Epidermal melanocyte (primary cell): ENCODE results near the gene QRSL1.
"Not testable (repeated sequence)": the region's sequence is repeated elsewhere in the genome, so short reads cannot be mapped to it uniquely, and the experiment has no call there.

Source experiments
- DNase-seq: peaks from one replicate; pipeline ENCODE4 v3.0.0; 2011; ENCODE audit warnings: low spot score; ENCODE audit not compliant: insufficient read length

Gene QRSL1

DNA sequence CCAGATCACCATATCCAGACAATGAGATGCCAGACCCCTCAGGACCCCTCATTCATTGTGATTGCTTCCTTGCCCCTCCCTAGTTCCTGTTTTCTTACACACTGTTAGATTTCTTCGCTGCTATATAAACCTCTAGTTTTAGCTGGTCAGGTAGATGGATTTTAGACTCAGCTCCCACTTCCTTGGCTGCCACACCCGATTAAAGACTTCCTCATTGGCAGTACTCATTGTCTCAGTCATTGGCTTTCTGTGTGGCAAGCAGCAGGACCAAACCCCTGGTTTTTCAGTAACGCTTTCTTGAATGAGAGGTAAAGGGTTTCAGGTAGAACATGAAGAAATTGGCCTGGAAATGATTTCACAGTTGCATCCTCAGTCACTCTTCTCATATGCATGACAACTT is 47.9 kb downstream of the QRSL1 start:
- no peak for DNase-seq

DNA sequence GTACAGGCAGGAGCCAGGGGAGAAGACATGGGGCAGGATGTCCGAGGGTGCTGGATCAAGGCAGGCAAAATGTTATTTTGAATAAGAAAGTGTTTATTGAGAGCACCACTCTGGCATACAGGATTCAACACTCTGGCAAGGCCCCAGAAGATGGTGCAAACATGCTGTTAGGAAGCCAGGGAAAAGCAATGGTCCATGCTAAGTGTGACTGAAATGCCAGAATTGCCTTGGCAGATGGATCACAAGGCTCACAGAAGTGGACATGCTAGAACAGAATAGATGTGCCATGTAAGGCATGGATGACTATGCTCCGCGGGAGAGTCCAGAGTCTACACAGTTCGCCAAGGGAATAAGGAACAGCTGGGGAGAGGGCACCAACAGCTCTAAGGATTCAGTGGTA is 54.6 kb downstream of the QRSL1 start:
- no peak for DNase-seq

DNA sequence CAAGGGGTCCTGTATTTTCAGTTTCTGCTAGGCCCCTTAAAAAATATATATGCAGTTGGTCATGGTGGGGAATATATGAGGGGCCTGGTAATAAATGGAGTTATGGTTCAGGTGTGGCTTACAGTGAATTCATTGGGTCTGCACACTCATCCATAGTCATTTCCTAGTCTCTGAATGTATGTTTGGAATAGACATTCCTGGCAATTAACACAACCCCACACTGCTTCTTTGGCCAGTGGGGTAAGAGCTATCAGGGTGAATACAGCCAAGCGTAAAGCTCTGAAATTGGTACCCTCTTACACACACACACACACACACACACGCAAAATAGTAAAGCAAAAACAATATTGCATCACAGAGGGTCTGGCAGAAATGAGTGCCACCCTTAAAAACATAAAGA is 56.5 kb downstream of the QRSL1 start:
- DNase-seq, result no peak

DNA sequence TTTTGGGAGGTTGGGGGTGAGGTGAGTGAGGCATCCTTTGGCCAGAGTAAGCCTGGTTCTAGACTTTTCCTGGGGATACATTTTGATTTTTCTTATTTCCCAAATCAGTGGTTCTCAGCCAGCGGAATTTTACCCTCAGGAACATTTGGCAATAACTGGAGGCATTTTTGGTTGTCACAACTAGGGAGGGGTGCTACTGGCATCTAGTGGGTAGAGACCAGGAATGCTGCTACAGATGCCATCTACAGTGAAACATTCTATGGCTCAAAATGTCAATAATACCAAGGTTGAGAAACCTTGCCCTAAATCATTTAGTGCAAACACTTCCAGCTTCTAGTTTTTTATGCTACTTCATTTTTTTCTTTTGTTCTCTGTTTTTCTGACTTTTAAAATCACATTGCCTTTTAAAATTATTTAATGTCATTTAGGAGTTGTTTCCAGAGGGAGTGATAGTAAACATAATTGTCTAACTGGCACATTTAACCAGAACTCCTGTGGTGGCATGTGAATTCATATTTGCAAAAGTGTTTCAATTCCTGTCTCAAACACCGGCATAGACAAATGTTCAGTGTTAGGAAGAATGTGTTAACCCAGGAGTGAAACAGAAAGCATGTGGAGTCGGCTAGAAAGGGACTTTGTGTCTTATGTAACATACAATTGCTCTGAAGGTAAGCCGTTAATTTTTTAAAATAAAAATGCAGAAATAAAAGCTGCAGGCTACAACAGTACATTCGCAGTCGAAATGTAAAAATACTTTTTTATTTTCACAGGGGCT is 59.0 kb downstream of the QRSL1 start:
- DNase-seq, result no peak

DNA sequence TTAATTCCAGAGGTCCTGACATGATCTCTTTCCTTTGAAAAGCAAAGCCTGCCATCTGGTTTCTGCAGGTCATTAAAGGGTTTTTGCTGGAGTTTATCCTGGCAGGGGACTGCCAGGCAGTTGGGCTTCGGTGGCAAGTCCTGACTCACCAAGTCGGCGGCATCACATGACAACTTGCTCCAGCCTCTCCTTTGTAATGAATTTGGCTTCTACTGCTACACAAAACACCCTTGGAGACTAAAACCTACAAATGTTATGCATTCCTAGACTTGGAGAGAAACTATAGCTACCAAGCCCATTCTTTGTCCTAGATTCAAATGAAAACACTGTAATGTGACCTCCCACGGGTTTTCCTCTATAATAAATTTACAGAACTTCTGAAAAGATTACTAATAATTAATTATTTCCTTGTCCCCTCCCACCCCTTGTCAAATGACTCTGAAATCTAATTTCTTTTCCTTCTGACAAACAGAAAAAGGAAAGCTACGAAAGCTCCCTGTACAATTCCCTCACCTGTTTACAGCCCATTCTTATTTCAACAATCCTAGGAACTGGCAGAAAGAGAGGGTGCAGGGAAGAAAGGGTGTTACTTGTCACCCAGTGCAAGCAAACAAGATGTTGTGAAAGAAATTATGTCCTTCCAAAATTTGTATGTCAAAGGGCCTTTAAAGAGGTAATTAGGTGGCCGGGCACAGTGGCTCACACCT is 62.9 kb downstream of the QRSL1 start:
- no peak for DNase-seq

DNA sequence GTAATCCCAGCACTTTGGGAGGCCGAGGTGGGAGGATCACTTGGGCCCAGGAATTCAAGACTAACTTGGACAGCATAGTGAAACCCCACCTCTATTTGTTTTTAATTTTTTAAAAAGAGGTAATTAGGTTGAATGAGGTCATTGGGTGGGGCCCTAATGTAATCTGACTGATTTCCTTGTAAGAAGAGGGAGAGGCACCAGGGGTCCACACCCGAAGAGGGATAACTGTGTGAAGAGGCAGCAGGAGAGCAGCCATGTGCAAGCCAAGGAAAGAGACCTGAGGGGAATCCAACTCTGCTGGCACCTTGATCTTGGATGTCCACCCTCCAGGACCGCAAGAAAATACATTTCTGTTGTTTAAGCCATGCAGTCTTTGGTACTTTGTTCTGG is 63.4 kb downstream of the QRSL1 start:
- DNase-seq, result no peak

DNA sequence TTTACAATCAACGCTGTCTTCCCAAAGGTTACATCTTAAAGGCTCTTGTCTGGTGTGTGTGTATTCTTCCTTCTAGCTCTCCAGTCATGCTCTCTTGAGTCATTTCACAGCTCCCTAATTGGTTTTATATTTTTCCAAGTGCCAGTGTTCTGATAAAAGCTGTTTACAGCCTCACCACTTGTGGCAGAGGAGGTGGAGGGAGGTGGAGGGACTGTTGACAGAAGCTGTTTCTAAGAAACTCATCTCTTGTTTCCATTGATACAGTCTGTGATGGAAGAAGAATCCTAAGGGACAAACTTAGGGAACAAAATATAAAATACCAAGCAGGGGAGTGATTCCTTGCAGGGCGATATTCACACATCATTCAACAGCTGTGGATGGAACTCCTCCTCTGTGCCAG is 64.0 kb downstream of the QRSL1 start:
- no peak for DNase-seq

DNA sequence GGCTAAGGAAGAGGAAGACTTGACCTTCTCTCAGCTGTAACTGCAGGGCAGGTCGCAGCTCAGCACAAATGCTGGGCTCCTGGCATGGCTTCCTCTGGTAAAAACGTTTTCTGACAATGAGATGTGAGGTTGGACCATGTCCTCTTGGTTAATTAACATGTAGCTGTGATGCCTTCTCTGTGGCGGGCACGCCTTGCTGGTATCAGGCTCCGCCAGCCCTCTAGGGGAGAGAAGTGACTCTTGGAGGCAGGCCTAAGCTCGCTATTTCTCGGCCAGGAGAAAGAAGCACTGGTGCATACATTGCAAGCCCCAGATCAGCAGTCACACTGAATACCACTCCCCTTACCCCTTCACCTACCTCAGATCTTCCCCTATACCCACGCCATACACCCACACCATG is 65.0 kb downstream of the QRSL1 start:
- DNase-seq, result no peak

DNA sequence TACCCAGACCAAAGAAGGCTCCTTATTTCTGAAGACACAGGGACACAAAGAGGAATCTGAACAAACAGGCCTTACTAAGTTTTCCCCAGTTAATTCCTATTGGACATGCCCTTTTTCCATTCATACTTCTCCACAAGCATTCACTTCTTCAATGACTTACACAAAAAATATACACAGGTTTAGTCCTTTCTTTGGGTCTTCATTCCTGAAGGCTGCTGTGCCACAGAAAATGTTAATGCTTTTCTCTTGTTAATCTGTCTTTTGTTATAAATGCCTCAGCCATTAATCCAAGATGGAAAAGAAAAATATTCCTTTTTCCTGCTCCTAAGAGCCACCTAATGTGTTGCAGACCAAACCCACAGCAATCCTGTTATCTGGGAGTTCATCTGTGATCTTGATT is 71.2 kb downstream of the QRSL1 start:
- DNase-seq, result no peak

DNA sequence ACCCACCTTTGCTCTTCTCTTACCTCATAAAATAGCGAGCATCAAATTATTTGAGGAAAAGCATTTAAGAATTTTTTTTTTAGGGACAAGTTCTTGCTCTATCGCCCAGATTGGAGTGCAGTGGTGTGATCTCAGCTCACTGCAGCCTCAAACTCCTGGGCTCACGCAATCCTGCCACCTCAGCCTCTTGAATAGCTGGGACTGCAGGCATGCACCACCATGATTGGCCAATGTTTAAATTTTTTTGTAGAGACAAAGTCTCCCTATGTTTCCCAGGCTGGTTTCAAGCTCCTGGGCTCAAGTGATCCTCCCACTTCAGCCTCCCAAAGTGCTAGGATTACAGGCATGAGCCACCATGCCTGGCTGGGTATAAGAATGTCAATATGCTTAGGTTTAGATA is 71.8 kb downstream of the QRSL1 start:
- not testable (repeated sequence) for DNase-seq

DNA sequence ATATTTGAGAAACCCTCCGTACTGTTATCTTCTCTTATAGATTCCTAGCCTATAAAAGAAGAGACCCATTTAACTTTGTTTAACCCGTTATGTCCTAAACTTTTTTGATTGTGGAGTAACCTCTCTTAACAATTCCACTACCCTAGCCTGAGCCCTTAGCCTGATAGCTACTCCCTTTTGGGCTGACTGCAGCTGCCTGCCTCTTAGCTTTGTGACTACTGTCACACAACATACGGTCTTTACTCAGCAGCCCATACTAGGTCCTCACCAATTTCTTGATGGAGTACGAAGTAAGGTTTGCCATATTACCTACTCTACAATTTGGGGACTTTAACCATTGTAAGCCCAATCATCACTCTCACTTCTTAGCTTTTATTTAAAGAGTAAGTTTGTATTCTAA is 72.7 kb downstream of the QRSL1 start:
- DNase-seq, result no peak

DNA sequence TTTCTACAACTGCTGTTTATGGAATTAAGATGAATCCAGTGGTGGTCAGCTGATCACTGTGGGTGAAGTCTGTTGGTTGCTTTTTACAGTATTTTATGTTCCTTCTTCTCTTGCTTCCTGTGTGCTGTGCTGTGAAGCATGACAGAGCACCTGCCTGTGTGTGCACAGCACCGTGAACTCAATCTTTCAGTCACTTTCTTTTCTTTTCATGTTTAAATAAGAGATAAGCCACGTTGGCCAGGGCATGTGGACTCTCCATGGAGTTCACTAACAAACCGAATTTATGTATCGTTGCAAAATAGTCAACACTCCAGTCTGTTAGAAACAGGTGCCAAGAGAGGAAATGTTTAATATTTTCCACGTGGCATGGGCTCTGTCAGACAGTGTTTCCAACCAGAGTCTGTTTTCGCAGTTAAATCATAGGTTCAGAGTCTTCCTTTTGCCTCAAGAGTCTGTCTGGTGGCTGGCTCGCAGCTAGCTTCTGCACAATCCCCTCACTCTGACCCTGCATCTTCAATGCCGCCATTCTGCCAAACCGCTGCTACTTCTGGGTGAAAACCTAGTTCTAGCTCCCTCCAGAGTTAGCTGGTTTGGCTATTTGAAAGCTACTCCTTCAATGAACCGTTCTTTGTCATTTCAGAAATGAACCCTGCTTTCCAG is 73.2 kb downstream of the QRSL1 start:
- no peak for DNase-seq

DNA sequence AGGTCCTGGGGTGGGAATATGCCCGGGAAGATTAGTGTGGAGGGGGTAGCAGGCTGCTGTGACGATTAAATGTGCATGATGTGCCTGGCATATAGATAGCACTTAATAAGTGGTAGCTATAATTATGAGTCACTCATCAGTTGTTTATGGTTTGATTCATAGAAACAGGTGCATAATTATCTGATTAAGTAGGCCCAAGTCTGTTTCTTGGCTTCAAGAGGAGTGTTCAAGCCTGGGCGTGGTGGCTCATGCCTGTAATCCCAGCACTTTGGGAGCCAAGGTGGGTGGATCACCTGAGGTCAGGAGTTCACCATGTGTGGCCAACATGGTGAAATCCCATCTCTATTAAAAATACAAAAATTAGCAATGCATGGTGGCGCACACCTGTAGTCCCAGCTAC is 74.9 kb downstream of the QRSL1 start:
- DNase-seq, result no peak

DNA sequence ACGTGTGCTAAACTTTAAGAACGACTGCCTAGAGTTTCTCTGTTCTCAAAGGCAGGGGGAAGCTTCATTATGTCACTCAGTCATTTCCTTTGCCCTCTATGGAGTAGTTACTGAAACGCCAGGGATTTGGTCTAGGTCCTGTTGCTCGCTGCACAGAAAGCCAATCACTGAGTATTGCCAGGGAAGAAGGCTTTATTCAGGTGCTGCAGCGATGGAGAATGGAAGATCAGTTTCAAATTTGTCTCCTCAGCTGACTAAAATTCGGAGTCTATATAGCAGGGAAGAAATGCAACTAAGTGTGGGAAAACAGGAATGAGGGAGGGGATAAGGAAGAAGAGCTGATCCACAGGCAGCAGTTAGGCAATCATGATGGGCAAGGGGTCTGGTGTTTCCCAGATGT is 75.8 kb downstream of the QRSL1 start:
- DNase-seq, result no peak

DNA sequence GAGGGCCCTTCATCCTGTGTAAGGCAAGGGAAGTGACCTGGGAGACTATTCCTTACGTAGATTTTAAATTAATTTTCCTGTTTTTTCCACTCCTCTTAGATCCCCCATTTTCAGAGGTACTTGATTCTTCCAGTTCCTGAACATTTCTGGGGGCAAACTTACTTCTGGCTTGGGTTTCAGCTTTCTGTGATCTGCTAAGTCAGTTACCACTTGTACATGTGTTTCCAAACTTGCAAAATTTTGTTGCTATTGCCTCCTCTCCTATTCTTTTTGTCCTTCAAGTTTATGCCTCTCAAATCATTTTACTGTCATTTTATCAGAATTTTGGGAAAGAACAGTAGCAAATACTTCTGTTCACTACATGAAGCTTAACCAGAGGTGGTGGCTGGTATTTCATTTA is 81.2 kb downstream of the QRSL1 start:
- no peak for DNase-seq

DNA sequence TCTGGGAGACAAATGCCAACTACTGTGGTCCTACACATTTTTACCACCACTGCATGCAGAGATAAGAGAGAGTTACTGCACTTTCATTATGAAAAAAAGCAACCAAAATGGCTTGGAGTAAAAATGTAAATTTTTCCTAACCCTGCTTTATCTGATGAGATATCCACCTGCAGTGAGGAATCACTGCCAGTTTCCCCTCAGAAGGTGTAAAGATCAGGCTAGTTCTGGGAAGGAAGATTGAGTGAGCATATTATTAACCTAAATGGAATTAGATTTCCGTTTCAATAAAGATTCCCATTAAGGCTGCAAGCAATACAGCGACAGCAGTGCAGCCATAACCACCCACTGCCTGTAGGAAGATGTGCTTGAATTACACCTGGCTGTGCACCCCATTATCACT is 84.9 kb downstream of the QRSL1 start:
- DNase-seq, result no peak

DNA sequence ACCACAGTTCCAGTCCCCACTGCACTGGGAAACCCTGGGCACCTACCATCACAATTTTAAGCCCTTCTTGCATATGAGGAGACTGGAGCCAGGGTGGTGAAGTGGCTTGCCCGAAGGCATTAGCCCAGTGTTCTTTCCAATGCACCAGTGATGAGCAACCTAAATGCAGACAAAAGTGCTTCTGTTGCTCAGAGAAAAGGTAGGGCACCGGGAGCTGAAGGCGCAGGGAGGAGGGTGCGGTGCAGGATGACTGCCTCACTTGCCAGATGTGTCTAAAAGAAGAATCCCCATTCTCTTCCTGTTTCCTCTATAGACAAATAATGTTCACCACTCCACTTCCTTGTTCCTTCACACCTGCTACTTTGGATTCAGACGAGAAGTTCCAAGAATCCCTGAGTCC is 86.5 kb downstream of the QRSL1 start:
- no peak for DNase-seq

DNA sequence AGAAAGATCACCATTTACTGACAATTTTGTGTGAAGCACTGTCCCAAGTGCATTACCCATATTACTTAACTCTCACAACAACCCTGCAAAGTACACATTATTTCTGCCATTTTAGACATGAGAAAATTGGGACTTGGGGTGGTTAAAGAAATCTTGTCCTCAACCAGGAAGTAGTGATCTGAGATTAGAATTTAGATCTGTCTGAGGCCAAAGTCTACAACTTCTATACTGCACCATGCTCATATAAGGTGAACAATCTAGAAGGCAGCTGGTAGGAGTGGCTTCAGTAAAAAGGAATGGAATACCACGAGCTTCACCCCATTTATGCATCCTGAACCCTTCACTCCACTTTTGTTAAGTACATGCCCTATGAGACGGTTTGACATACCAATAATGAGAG is 87.6 kb downstream of the QRSL1 start:
- no peak for DNase-seq
